Neural progenitor cell (in vitro differentiated cells): ENCODE data around the gene LRP2. TPM values are rescaled to one million over a fixed set of nuclear protein-coding genes. Genes with fewer than 3 reads are reported as not detected.

Experiments used
- DNase-seq: peaks from one replicate; pipeline ENCODE4 v3.0.0-alpha.2; 2016; ENCODE audit warnings: low spot score
- H2AFZ ChIP-seq: fragments of 200-600 bp; sonication (generic); replicated peaks from 2 replicates; pipeline ENCODE4 v1.6.1; 2016; ENCODE audit warnings: antibody characterized with exemption
- H3F3A ChIP-seq: fragments of 200-600 bp; sonication (generic); 2 replicates; pipeline ENCODE4 v1.6.1; 2016; ENCODE audit warnings: antibody characterized with exemption, low read depth
- H3K27ac ChIP-seq: fragments of 200-600 bp; sonication (generic); 2 replicates; pipeline ENCODE4 v1.5.1; 2016; ENCODE audit warnings: mild to moderate bottlenecking
- H3K27me3 ChIP-seq: fragments of 200-600 bp; sonication (generic); 2 replicates; pipeline ENCODE4 v1.6.1; 2016; ENCODE audit warnings: mild to moderate bottlenecking, moderate library complexity
- H3K36me3 ChIP-seq: fragments of 200-600 bp; sonication (generic); 2 replicates; pipeline ENCODE4 v1.5.1; 2016
- H3K4me1 ChIP-seq: fragments of 200-600 bp; sonication (generic); 2 replicates; pipeline ENCODE4 v1.6.1; 2016; ENCODE audit warnings: mixed run types
- H3K4me2 ChIP-seq: fragments of 200-600 bp; sonication (generic); 2 replicates; pipeline ENCODE4 v1.6.1; 2016
- H3K4me3 ChIP-seq: fragments of 200-600 bp; sonication (generic); 2 replicates; pipeline ENCODE4 v1.5.1; 2016
- H3K79me2 ChIP-seq: fragments of 200-600 bp; sonication (generic); 2 replicates; pipeline ENCODE4 v1.6.1; 2016; ENCODE audit warnings: low read depth
- H3K9ac ChIP-seq: fragments of 200-600 bp; sonication (generic); 2 replicates; pipeline ENCODE4 v1.6.1; 2016
- H3K9me3 ChIP-seq: fragments of 200-600 bp; sonication (generic); 2 replicates; pipeline ENCODE4 v1.5.1; 2016; ENCODE audit warnings: low read depth
- H4K20me1 ChIP-seq: fragments of 200-600 bp; sonication (generic); 2 replicates; pipeline ENCODE4 v1.6.1; 2016; ENCODE audit warnings: low read depth
- H3K27ac Mint-ChIP-seq: 3 replicates; pipeline ENCODE4 v1.8.0; 2021; ENCODE audit warnings: mixed read lengths
- H3K27me3 Mint-ChIP-seq: 2 replicates; pipeline ENCODE4 v1.8.0; 2022; ENCODE audit warnings: low read depth, mild to moderate bottlenecking, inconsistent platforms, moderate library complexity, mixed read lengths; ENCODE audit not compliant: insufficient read depth
- H3K36me3 Mint-ChIP-seq: 3 replicates; pipeline ENCODE4 v1.8.0; 2021; ENCODE audit warnings: mixed read lengths
- H3K4me1 Mint-ChIP-seq: 3 replicates; pipeline ENCODE4 v1.8.0; 2021; ENCODE audit warnings: mixed read lengths
- H3K4me3 Mint-ChIP-seq: 3 replicates; pipeline ENCODE4 v1.8.0; 2021; ENCODE audit warnings: mild to moderate bottlenecking, moderate library complexity, mixed read lengths
- H3K9me3 Mint-ChIP-seq: 3 replicates; pipeline ENCODE4 v1.8.0; 2020; ENCODE audit warnings: mixed read lengths
- EZH2 ChIP-seq: fragments of 200-600 bp; sonication (generic); IDR thresholded peaks from 2 replicates; pipeline ENCODE4 v1.6.1; 2017; ENCODE audit warnings: antibody characterized with exemption, mild to moderate bottlenecking, moderate library complexity
- EZH2phosphoT487 ChIP-seq: fragments of 200-600 bp; sonication (generic); IDR thresholded peaks from 2 replicates; pipeline ENCODE4 v1.6.1; 2017; ENCODE audit warnings: antibody characterized with exemption
- total RNA-seq: library from RNA; depleted of rRNA; stranded (reverse); fragments of >200 nt; gene quantifications from 2 replicates; pipeline ENCODE4 v1.2.3, GENCODE V29; 2015; ENCODE audit warnings: low replicate concordance
- TF ChIP-seq, protein P1 (sequence below): fragments of 200-600 bp; sonication (generic); IDR thresholded peaks from 2 replicates; pipeline ENCODE4 v1.5.1; 2017; ENCODE audit warnings: antibody characterized with exemption, mild to moderate bottlenecking

Gene LRP2
- total RNA-seq, 1 donor from 2014 or later, result 143 TPM

DNA sequence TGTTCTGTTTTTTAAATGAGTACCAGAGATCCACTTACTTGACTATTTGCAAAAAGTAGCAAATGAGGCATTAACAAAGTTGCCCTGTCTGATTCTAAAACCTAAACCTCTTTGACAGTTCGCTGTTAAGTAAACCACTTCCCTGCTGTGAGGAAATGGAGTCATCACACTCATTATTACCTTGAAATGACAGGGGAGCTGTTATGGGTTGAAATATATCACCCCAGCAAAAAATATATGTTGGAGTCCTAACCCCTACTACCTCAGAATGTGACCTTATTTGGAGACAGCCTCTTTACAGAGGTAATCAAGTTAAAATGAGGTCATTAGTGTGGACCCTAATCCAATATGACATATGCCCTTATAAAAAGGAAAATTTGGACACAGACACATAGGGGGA lies 256.9 kb downstream of the LRP2 start:
- Histone ChIP-seq H3K9ac (no peak overlapping the region), H3K4me1 (peaks cover 3% of the 10 kb centered on the region), H3K4me3 (no peak overlapping the region), H3K27me3 (peaks cover 8% of the 10 kb centered on the region), H2AFZ (no peak overlapping the region), H3K36me3 (no peaks in the 10 kb centered on the region), H4K20me1 (no peaks in the 10 kb centered on the region), H3F3A (no peaks in the 10 kb centered on the region), H3K9me3 (no peaks in the 10 kb centered on the region), H3K79me2 (no peaks in the 10 kb centered on the region), H3K27ac (no peak overlapping the region), H3K4me2 (no peak overlapping the region)
- Mint-ChIP-seq H3K36me3 (no peaks in the 10 kb centered on the region), H3K9me3 (no peaks in the 10 kb centered on the region), H3K4me3 (no peak overlapping the region), H3K27me3 (peaks cover 2% of the 10 kb centered on the region), H3K4me1 (peaks cover 5% of the 10 kb centered on the region), H3K27ac (no peak overlapping the region)
- DNase-seq, result no peak
- TF ChIP-seq, protein P1, sequence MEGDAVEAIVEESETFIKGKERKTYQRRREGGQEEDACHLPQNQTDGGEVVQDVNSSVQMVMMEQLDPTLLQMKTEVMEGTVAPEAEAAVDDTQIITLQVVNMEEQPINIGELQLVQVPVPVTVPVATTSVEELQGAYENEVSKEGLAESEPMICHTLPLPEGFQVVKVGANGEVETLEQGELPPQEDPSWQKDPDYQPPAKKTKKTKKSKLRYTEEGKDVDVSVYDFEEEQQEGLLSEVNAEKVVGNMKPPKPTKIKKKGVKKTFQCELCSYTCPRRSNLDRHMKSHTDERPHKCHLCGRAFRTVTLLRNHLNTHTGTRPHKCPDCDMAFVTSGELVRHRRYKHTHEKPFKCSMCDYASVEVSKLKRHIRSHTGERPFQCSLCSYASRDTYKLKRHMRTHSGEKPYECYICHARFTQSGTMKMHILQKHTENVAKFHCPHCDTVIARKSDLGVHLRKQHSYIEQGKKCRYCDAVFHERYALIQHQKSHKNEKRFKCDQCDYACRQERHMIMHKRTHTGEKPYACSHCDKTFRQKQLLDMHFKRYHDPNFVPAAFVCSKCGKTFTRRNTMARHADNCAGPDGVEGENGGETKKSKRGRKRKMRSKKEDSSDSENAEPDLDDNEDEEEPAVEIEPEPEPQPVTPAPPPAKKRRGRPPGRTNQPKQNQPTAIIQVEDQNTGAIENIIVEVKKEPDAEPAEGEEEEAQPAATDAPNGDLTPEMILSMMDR, result no peak
- TF ChIP-seq EZH2 (no peak), EZH2phosphoT487 (no peak)

DNA sequence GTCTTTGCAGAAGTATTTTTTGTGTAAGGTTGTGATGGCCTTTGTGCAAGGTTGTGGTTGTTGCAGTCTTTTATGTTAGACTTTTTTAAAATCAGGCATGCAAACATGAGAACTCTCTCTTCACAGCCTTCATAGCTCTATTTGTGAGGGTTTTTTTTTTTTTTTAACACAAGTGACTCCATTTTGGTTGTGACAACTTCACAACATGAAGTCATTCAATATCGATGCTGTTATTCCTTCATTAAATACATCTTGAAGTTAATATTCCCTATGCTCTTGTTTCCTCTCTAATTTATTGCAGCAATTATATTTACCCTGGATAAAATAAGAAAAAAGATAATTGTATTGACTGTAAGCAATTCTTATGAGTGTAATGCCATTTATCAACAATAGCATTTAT lies 257.5 kb downstream of the LRP2 start:
- H3K4me1 Mint-ChIP-seq, result peaks cover 2% of the 10 kb centered on the region
- no peak for TF ChIP-seq EZH2phosphoT487
- TF ChIP-seq EZH2, result no peak
- TF ChIP-seq, protein P1, result no peak
- no peaks in the 10 kb centered on the region for H3K9me3 Mint-ChIP-seq

DNA sequence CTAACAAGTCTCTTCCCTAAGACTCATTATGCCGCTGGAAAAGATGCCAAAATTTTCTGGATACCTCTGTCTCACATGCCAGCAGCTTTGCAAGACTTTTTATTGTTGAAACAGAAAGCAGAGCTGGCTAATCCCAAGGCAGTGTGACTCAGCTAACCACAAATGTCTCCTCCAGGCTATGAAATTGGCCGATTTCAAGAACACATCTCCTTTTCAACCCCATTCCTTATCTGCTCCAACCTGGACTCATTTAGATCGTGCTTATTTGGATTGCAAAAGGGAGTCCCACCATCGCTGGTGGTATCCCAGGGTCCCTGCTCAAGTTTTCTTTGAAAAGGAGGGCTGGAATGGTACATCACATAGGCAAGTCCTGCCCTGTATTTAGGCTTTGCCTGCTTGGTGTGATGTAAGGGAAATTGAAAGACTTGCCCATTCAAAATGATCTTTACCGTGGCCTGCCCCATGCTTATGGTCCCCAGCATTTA lies 266.7 kb downstream of the LRP2 start:
- Mint-ChIP-seq H3K36me3 (no peaks in the 10 kb centered on the region), H3K4me1 (no peaks in the 10 kb centered on the region), H3K4me3 (no peak overlapping the region), H3K27me3 (peaks cover 2% of the 10 kb centered on the region), H3K9me3 (no peaks in the 10 kb centered on the region), H3K27ac (no peak overlapping the region)
- Histone ChIP-seq H3K9ac (no peak overlapping the region), H3K4me1 (no peaks in the 10 kb centered on the region), H3K4me2 (no peak overlapping the region), H3K27me3 (peaks cover 95% of the 10 kb centered on the region), H2AFZ (no peak overlapping the region), H3K36me3 (no peaks in the 10 kb centered on the region), H3K9me3 (no peaks in the 10 kb centered on the region), H3F3A (no peaks in the 10 kb centered on the region), H3K4me3 (no peak overlapping the region), H4K20me1 (no peaks in the 10 kb centered on the region), H3K79me2 (no peaks in the 10 kb centered on the region), H3K27ac (no peak overlapping the region)
- TF ChIP-seq EZH2phosphoT487, result no peak
- TF ChIP-seq EZH2, result no peak
- TF ChIP-seq, protein P1, result no peak
- no peak for DNase-seq

More for the DNA sequence above, 257.5 kb downstream of the LRP2 start:
- Histone ChIP-seq H3K27ac (no peak overlapping the region), H3K79me2 (no peaks in the 10 kb centered on the region), H3K4me2 (no peak overlapping the region), H3K9me3 (no peaks in the 10 kb centered on the region), H2AFZ (no peak overlapping the region), H4K20me1 (no peaks in the 10 kb centered on the region), H3K4me1 (no peaks in the 10 kb centered on the region), H3K9ac (no peak overlapping the region), H3K4me3 (no peak overlapping the region), H3K36me3 (no peaks in the 10 kb centered on the region), H3F3A (no peaks in the 10 kb centered on the region), H3K27me3 (peaks cover 12% of the 10 kb centered on the region)
- Mint-ChIP-seq H3K4me3 (no peak overlapping the region), H3K36me3 (no peaks in the 10 kb centered on the region), H3K27me3 (peaks cover 2% of the 10 kb centered on the region), H3K27ac (no peak overlapping the region)
- DNase-seq, result no peak
